Liver (tissue), 3 donors: ENCODE measurements around the gene LARGE1.

ENCODE experiments used
- FOXA1 ChIP-seq: IDR thresholded peaks from 2 replicates; pipeline ENCODE4 v1.6.1; 2016; ENCODE audit warnings: antibody characterized with exemption
- GABPA ChIP-seq, 2 donors: IDR thresholded peaks in 1 of 2; conservative IDR thresholded peaks in 1 of 2; 2 replicates each; pipeline ENCODE4 v1.6.1; 2016; ENCODE audit warnings: antibody characterized with exemption in 2 of 2, mild to moderate bottlenecking in 1 of 2, moderate library complexity in 1 of 2
- HNF4A ChIP-seq, 2 donors: conservative IDR thresholded peaks; 2 replicates each; pipeline ENCODE4 v1.6.1; 2016; ENCODE audit warnings: antibody characterized with exemption in 2 of 2, mild to moderate bottlenecking in 2 of 2
- HNF4G ChIP-seq: IDR thresholded peaks from 2 replicates; pipeline ENCODE4 v1.6.1; 2016; ENCODE audit warnings: antibody characterized with exemption
- JUND ChIP-seq, 2 donors: IDR thresholded peaks; 2 replicates each; pipeline ENCODE4 v1.6.1; 2016; ENCODE audit warnings: antibody characterized with exemption in 2 of 2
- RAD21 ChIP-seq, 2 donors: IDR thresholded peaks; 2 replicates each; pipeline ENCODE4 v1.6.1; 2016; ENCODE audit warnings: antibody characterized with exemption in 2 of 2, mild to moderate bottlenecking in 2 of 2
- SP1 ChIP-seq: IDR thresholded peaks from 2 replicates; pipeline ENCODE4 v1.6.1; 2018; ENCODE audit warnings: antibody characterized with exemption, mild to moderate bottlenecking
- YY1 ChIP-seq: IDR thresholded peaks from 2 replicates; pipeline ENCODE4 v1.6.1; 2016; ENCODE audit warnings: antibody characterized with exemption, mild to moderate bottlenecking
- TF ChIP-seq, protein P1 (sequence below): IDR thresholded peaks from 2 replicates; pipeline ENCODE4 v1.6.1; 2016; ENCODE audit warnings: antibody characterized with exemption
- TF ChIP-seq, protein P2 (sequence below): fragments of 150-350 bp; IDR thresholded peaks from 2 replicates; pipeline ENCODE4 v1.5.1; 2017; ENCODE audit warnings: improper control_type of control experiment, low read depth, low read length; ENCODE audit not compliant: missing input control
- TF ChIP-seq, protein P3 (sequence below): IDR thresholded peaks from 2 replicates; pipeline ENCODE4 v1.6.1; 2016; ENCODE audit warnings: antibody characterized with exemption
- TF ChIP-seq, protein P4 (sequence below): IDR thresholded peaks from 2 replicates; pipeline ENCODE4 v1.6.1; 2016; ENCODE audit warnings: antibody characterized with exemption, mild to moderate bottlenecking
- donor health status: healthy.
- donor health status: healthy.

DNA sequence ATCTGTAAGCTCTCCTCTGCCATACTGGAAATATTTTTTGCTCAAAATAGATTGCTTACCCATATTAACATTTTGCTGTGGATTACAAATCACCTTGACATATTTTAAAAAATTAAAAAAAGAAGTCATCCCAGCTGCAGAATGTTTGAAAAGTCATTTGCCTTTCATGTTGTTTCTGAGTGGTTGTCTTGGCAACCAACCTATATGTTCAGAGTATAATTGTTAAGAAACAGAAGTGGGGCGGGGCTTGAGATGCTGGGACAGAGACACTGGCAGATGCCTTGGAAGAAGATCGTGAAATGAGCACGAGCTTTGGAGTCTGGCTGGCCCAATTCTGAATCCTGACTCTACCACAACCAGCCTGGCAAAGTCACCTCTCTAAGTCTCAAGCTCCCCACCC lies 348.2 kb downstream of the LARGE1 start:
- TF ChIP-seq, protein P1, sequence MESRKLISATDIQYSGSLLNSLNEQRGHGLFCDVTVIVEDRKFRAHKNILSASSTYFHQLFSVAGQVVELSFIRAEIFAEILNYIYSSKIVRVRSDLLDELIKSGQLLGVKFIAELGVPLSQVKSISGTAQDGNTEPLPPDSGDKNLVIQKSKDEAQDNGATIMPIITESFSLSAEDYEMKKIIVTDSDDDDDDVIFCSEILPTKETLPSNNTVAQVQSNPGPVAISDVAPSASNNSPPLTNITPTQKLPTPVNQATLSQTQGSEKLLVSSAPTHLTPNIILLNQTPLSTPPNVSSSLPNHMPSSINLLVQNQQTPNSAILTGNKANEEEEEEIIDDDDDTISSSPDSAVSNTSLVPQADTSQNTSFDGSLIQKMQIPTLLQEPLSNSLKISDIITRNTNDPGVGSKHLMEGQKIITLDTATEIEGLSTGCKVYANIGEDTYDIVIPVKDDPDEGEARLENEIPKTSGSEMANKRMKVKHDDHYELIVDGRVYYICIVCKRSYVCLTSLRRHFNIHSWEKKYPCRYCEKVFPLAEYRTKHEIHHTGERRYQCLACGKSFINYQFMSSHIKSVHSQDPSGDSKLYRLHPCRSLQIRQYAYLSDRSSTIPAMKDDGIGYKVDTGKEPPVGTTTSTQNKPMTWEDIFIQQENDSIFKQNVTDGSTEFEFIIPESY: no peak
- TF ChIP-seq, protein P2, sequence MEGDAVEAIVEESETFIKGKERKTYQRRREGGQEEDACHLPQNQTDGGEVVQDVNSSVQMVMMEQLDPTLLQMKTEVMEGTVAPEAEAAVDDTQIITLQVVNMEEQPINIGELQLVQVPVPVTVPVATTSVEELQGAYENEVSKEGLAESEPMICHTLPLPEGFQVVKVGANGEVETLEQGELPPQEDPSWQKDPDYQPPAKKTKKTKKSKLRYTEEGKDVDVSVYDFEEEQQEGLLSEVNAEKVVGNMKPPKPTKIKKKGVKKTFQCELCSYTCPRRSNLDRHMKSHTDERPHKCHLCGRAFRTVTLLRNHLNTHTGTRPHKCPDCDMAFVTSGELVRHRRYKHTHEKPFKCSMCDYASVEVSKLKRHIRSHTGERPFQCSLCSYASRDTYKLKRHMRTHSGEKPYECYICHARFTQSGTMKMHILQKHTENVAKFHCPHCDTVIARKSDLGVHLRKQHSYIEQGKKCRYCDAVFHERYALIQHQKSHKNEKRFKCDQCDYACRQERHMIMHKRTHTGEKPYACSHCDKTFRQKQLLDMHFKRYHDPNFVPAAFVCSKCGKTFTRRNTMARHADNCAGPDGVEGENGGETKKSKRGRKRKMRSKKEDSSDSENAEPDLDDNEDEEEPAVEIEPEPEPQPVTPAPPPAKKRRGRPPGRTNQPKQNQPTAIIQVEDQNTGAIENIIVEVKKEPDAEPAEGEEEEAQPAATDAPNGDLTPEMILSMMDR: no peak
- TF ChIP-seq RAD21 (IDR thresholded peaks at IDR 0.05) (no peak), HNF4A (conservative IDR thresholded peaks at IDR 0.05) (no peak), SP1 (no peak), GABPA (IDR thresholded peaks at IDR 0.05 in 1 of 2, conservative IDR thresholded peaks at IDR 0.05 in 1 of 2) (no peak), HNF4G (no peak), YY1 (no peak), JUND (IDR thresholded peaks at IDR 0.05) (no peak), FOXA1 (no peak)
- TF ChIP-seq, protein P3, sequence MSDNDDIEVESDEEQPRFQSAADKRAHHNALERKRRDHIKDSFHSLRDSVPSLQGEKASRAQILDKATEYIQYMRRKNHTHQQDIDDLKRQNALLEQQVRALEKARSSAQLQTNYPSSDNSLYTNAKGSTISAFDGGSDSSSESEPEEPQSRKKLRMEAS: no peak
- TF ChIP-seq, protein P4, sequence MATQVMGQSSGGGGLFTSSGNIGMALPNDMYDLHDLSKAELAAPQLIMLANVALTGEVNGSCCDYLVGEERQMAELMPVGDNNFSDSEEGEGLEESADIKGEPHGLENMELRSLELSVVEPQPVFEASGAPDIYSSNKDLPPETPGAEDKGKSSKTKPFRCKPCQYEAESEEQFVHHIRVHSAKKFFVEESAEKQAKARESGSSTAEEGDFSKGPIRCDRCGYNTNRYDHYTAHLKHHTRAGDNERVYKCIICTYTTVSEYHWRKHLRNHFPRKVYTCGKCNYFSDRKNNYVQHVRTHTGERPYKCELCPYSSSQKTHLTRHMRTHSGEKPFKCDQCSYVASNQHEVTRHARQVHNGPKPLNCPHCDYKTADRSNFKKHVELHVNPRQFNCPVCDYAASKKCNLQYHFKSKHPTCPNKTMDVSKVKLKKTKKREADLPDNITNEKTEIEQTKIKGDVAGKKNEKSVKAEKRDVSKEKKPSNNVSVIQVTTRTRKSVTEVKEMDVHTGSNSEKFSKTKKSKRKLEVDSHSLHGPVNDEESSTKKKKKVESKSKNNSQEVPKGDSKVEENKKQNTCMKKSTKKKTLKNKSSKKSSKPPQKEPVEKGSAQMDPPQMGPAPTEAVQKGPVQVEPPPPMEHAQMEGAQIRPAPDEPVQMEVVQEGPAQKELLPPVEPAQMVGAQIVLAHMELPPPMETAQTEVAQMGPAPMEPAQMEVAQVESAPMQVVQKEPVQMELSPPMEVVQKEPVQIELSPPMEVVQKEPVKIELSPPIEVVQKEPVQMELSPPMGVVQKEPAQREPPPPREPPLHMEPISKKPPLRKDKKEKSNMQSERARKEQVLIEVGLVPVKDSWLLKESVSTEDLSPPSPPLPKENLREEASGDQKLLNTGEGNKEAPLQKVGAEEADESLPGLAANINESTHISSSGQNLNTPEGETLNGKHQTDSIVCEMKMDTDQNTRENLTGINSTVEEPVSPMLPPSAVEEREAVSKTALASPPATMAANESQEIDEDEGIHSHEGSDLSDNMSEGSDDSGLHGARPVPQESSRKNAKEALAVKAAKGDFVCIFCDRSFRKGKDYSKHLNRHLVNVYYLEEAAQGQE: no peak
